AG08395 (cell line): ENCODE data around the gene PALD1.

Experiments used
- DNase-seq: peaks from one replicate; pipeline ENCODE4 v3.0.0; 2012; ENCODE audit warnings: mixed read lengths, low spot score

The PALD1 gene

DNA sequence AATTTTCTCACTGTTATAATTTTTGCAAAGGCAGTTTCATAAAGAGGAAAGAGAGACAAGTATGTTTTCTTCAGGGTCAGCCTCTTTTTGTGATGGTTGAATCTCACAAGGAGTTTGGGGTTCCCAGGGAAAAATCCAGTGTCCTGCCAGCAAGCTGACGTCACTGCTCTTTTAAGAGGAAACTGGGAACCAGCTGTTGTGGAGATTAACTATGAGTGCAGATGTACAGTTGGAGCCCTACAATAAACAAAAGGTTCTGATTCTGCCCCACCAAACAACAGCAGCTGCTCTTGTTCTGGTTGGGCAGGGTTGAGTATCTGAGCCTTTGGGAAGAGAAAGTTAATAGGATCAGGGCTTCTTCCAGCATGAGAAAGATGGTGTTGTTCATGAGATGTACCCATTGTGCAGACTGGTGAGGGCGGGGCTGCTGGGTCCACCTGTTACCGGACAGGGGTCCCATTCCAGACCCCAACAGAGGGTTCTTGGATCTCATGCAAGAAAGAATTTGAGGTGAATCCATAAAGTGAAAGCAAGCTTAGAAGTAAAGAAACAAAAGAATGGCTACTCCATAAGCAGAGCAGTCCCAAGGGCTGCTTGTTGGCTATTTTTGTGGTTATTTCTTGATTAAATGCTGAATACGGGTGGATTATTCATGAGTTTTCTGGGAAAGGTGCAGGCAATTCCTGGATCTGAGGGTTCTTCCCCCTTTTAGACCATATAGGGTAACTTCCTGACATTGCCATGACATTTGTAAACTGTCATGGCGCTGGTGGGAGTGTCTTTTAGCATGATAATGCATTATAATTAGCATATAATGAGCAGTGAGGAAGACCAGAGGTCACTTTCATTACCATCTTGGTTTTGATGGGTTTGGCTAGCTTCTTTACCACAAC lies 111.4 kb downstream of the PALD1 start:
- no peak for DNase-seq

GRCh38 chr10:70590655-70591416 lies 112.3 kb downstream of the PALD1 start:
- no peak for DNase-seq

- no peak for DNase-seq
Measured at GRCh38 chr10:70592186-70592735, 113.7 kb downstream of the PALD1 start.

DNA sequence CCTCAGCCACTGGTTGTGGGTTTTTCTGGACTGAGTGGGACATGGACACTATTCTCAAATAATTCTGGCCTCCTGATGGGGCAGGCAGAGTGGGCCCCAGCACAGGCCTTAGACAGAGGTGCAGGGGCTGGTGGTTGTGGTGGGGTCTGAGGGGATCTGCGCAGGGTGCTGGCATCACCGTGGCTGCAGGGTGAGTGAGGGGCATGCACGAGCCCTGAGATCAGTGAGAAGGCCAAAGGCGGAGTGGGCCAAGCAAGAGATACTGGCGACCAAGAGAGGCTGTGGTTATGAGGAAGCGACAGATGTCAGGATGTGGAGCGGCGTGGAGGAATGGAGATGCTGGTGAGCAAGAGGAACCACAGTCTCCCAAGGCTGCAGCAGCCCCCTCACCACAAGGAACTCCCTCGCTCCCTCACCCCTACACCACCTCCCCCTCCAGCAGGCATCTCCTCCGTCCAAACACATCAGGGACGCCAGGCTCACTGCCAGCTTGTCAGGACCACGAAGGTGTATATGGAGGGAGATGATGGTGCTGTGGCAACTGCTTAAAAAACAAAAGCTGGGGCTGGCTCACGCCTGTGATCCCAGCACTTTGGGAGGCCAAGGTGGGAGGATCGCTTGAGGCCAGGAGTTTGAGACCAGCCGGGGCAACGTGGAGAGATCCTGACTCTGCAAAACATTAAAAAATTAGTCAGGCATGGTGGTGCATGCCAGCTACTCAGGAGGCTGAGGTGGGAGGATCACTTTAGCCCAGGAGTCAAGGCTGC lies 114.4 kb downstream of the PALD1 start:
- DNase-seq = no peak

- no peak for DNase-seq
Measured at GRCh38 chr10:70593513-70593890, 114.9 kb downstream of the PALD1 start.

- no peak for DNase-seq
Measured at GRCh38 chr10:70594161-70594560, 115.6 kb downstream of the PALD1 start.

DNA sequence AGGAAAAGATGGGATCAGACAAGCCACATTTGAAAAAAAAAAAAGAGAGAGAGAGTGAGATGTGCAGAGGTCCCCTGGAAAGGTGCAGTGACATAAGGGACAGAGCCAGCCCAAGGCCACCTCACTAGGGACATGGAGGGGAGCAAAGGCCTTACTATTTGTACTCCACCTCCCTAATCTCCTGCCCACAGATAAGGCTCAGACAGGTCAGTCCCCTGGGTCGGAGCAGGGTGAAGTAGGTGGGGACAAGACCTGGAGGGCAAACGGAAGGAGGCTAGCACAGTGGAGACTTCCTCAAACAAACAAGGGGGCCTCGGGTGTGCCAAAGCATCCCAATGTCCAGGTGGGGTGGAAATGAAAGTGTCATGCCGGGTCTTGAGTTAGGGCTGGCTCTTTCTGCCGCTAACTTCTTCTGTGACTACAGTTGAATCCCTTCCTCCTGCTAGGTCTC lies 117.0 kb downstream of the PALD1 start:
- DNase-seq = no peak

DNA sequence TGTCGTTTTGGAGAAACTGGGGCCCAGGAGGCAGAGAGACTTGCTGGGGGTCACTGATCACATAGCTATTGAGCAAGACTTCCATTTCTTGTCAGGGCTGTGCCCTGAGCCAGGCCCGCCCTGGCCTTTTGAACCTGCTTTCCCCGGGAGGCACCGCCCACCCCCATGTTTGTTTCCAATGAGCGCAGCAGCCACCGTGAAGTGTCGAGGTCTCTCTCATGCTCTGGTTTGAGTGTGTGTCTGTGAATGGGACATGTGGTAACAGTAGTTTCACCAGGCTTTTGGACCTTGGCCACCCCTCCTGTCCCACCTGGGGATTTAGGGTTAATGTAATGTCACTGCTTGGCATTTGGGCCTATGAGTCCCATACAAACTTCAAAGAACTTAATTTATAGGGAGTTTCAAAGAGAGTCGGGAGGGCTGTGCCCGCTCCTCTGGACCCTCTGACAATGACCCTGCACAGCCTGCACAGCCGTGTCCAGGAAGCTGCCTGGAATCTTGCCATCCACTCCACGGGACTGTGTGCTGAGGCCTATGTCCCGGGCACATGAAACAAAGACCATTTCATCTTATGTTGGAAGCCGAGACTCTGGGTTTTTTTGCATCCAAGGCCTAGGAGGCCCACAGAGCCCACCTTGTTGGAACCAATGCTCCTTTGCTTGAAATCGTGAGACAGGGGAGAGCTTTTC lies 117.7 kb downstream of the PALD1 start:
- DNase-seq = no peak

DNA sequence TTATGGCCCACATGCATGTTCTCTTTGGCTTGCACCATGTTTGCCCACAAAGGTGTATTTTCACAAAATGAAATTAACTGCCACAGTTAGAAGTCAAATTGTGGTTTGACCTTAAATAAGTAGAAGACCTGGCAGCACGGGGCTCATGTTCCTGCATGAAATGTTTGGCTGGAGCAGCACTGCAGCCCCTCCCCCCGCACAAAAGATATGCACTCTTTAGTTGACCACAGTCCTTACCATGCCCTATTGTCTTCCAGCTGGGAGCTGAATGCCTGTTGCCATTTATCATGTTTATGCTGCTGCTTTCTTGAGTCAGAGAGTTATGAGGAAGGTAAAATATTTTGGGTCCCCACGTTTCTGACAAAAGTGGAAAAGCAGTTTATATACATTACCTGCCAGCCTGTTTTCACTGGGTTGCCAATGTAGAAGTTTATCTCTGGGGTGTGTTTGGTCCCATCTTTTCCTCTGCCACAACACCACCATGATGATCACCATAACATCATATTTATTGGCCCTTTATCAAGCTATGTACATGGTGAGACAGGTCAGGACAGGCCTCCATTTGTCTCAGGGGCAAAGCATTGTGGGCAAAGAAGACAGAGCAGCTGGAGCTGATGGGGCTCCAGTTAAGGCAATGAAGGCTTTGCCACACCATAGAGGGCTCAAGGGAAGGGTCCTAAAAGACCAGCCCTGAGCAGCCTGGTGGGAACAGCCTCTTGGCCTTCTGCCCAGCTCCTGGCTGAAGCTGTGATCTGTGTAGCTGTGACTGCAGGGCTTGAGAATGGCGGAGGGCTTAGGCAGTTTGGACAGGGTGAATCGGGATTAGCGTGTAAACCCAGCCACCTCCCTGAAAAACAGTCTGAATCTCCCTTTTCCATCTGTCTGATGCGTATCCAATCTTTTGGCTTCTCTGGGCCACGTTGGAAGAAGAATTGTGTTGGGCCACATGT lies 118.6 kb downstream of the PALD1 start:
- DNase-seq = no peak

DNA sequence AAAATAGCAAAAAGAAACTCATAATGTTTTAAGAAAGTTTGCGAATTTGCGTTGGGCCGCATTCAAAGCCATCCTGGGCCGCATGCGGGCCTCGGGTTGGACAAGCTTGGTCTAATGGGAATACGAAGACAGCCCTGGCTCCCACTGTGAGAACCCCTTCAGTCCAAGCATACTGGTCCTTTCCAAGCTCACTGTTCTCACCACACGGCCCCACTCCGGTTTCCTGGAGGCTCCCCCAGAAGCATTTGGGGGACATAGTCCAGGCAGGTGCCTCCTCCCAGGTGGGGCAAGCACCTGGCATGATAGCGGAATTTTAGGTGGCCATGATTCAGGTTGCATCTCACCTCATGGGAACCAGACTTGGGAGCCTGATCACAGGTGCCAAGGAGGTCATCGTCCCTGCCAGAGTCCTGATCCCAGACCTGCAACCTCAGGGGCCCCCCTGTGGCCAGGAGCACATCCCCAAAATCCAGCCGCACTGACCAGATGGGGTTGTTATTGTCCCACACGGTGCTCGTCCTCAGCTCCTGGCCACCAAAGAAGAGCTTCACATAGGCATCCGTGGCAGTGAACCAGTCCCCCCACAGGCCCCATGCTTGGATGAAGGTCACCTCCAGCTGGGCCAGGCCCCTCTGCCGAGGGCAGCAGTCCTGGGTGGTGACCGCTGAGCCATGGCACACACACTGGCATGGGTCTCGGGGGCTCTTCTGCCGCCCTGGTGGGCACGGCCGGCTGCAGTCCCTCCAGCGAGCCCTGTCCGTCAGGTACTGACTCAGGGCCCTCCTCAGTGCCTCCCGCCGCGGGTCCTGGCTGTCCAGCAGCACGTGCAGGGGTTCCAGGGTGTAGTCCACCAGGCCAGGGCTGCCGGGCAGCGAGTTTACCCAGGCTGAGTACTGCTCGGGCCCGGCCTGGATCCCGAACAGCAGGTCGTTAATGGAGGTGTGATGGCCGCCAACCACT lies 119.6 kb downstream of the PALD1 start:
- no peak for DNase-seq

DNA sequence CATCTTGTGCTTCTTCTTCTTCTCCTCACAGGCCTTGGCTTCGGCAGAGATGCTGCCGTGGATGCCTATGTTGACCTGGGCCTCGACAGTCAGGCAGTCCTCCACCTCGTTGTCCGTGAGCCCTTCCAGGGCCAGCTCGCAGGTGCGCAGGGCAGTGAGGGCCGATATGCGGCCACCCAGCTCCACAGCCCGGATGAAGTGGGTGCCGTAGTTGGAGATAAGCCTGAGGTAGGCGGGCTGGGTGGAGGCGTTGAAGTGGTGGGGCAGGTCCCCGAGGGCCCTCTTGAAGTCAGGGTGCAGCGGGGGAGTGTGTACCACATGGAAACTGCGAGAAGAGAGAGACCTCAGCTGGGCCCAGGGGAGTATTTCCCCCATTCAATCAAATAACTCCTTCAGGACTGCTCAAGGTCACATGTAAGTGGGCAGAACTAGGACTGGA lies 120.3 kb downstream of the PALD1 start:
- no peak for DNase-seq

DNA sequence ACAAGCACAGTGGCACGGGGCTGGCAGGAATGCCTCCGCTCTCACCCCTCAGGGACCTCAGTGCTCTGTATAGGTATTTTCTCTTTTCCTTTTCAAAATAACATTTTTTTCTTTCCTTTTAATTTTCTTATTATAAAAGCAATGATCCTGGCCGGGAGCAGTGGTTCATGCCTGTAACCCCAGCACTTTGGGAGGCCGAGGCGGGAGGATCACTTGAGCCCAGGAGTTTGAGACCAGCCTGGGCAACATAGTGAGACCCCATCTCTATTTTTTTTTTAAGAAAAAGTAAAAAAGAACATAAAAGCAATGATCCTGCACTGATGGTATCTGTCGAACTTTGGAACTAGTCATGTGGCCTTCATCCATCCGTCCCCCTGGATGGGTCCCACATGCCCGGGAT lies 120.8 kb downstream of the PALD1 start:
- DNase-seq = no peak

GRCh38 chr10:70599791-70600190 lies 121.2 kb downstream of the PALD1 start:
- no peak for DNase-seq

GRCh38 chr10:70600512-70601395 lies 122.2 kb downstream of the PALD1 start:
- no peak for DNase-seq

DNA sequence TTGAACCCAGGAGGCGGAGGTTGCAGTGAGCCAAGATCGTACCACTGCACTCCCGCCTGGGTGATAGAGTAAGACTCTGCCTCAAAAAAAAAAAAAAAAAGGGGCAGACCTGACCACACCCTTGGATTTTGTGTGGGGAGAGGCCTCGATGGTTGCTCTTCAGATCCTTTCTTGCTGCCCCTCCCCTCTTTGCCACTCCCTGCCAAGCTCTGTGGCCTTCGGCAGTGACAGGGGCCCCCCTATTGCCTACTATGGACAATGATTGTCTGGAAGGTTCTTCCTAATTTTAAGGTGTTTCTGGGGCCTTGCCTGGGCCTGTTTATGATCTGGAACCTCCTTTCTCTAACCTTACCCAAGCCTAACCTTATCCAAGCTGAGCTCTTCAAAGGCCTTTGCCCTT lies 123.2 kb downstream of the PALD1 start:
- no peak for DNase-seq

DNA sequence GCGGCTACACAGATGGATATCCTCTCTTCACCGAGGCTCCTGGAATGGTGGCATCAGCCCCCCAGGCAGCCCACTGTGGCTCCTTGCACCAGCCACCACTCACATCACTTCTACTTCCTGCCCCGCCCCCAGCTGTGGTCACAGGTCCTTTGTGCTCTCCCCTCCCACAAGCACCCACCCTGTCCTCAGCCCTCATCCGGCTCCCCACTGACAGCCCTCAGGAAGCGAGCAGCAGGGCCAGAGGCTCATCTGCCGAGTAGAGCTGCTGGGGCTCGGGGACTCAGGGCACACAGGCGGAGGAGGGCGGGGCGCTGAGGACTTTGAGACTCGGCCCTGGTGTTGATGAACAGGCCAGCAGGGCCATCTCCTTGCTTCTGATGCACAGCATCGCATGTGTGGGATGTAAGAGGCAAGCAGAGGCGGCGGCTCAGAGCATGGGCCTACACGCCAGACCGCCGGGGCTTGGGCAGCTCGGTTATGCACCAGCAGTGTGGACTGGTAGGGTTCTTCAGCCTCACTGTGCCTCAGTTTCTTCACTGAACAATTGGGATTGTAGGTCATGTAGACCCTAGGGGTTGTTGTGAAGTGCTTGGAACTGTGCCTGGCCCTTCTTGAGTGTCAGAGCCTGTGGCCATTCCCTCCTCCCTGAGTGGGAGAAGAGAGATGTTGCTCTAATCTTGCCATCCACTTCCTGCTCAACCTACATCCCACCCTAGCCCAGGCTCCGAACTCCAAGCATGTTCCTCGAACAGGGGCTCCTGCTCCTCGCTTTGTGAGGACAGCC lies 124.3 kb downstream of the PALD1 start, which contains the start of gene PRF1:
PRF1 (minus strand) TSS at position 77 of the 784 bp plus-strand sequence. CDS start 1,839 bp downstream, outside the sequence.
- DNase-seq = no peak

GRCh38 chr10:70603449-70603801 lies 124.9 kb downstream of the PALD1 start:
- DNase-seq = no peak
